ENCODE data around the gene OPRM1. TPM values are rescaled to one million over a fixed set of nuclear protein-coding genes. Genes with fewer than 3 reads are reported as not detected.

OPRM1 gene
- total RNA-seq, 1 experiment from 2014 or later: not detected

- H2BK20ac ChIP-seq (ENCODE audit: low read depth, low read length, poor library complexity, severe bottlenecking): no peak overlapping the region
- Mint-ChIP-seq H3K4me1 (no peaks in the 10 kb centered on the region), H3K4me3 (no peak overlapping the region), H3K36me3 (ENCODE audit: insufficient read depth in 1 of 3, low read depth in 3 of 3) (no peaks in the 10 kb centered on the region), H3K9me3 (peaks cover 0 to 3% of the 10 kb centered on the region in 2 experiments; a peak in 1 of 5 replicates), H3K27me3 (ENCODE audit: low read depth) (no peaks in the 10 kb centered on the region), H3K27ac (no peak overlapping the region)
- no peak overlapping the region for H2AK5ac ChIP-seq (ENCODE audit: insufficient read length, low read length)
- H2AFZ ChIP-seq (ENCODE audit: low read length): no peak overlapping the region
- no peaks in the 10 kb centered on the region for H3K79me1 ChIP-seq (ENCODE audit: insufficient read depth, low read depth, low read length, poor library complexity, severe bottlenecking)
- no peak overlapping the region for H2BK15ac ChIP-seq (ENCODE audit: low read depth, low read length)
- H3K18ac ChIP-seq (ENCODE audit: insufficient read length, low read depth, low read length): no peak overlapping the region
- no peak overlapping the region for H3K4ac ChIP-seq (ENCODE audit: low read depth, low read length)
- no peak for DNase-seq
- no peak overlapping the region for H3K27ac ChIP-seq (ENCODE audit: insufficient read length, low read depth, low read length)
- WGBS (ENCODE audit: extremely low coverage, insufficient read length, low lambda C conversion rate): no CpG with 5 or more reads among the region's 4 CpGs
- H3K79me2 ChIP-seq (ENCODE audit: insufficient read depth, low read length): no peaks in the 10 kb centered on the region
- no peak overlapping the region for H3T11ph ChIP-seq (ENCODE audit: low read length)
- no peak overlapping the region for H4K8ac ChIP-seq (replicated peaks; ENCODE audit: insufficient read length, low read depth, low read length)
- H3K56ac ChIP-seq (ENCODE audit: insufficient read length, low read depth, low read length): no peak overlapping the region
- H3K9ac ChIP-seq (ENCODE audit: extremely low read depth, insufficient read length, low read length): no peak overlapping the region
- no peaks in the 10 kb centered on the region for H3K4me1 ChIP-seq (ENCODE audit: insufficient read depth, low read length)
- no peak overlapping the region for H3K23ac ChIP-seq (ENCODE audit: insufficient read length, low read depth, low read length)
- H4K5ac ChIP-seq (ENCODE audit: insufficient read length, low read depth, low read length): no peak overlapping the region
- H3K23me2 ChIP-seq (ENCODE audit: insufficient read length, low read depth, low read length, poor library complexity, severe bottlenecking): no peaks in the 10 kb centered on the region
- no peaks in the 10 kb centered on the region for H3K27me3 ChIP-seq (ENCODE audit: insufficient read depth, low read length)
- H2BK12ac ChIP-seq (ENCODE audit: insufficient read length, low read depth, low read length): no peak overlapping the region
- H4K91ac ChIP-seq (ENCODE audit: insufficient read length, low read depth, low read length): no peak overlapping the region
- H2BK5ac ChIP-seq (ENCODE audit: insufficient read length, low read length): no peak overlapping the region
- TF ChIP-seq CTCF (conservative IDR thresholded peaks at IDR 0.05): no peak
- no peaks in the 10 kb centered on the region for H4K20me1 ChIP-seq (ENCODE audit: control insufficient read depth, insufficient read depth, insufficient read length)
- no peaks in the 10 kb centered on the region for H3K9me3 ChIP-seq (ENCODE audit: control insufficient read depth, low read depth, low read length)
- H2BK120ac ChIP-seq (ENCODE audit: low read depth, low read length, poor library complexity, severe bottlenecking): no peak overlapping the region
- no peak overlapping the region for H3K14ac ChIP-seq (ENCODE audit: insufficient read depth, low read length)
- no peak overlapping the region for H3K4me2 ChIP-seq (ENCODE audit: insufficient read depth, insufficient read length, low read length)
Observed at GRCh38 chr6:154099211-154099610, 60.2 kb downstream of the OPRM1 start.

Data from H9 (cell line).